ENCODE data around the gene ELOVL6. TPM values are rescaled to one million over a fixed set of nuclear protein-coding genes. Genes with fewer than 3 reads are reported as not detected.

The ELOVL6 gene
- total RNA-seq, 4 donors from 2014 or later = 3.4 to 25.9 (median 11.4) TPM

GRCh38 chr4:110152386-110152785 is 46.0 kb downstream of the ELOVL6 start:
- WGBS, 2 donors (ENCODE audit: low coverage in 1 of 2) = 86% methylated on average over 5 of the region's 5 CpGs
- Histone ChIP-seq H3K27ac (no peak overlapping the region), H3K27me3 (no peaks in the 10 kb centered on the region), H3K4me1 (no peaks in the 10 kb centered on the region), H3K36me3 (no peaks in the 10 kb centered on the region), H3K4me3 (no peak overlapping the region), H3K9me3 (no peaks in the 10 kb centered on the region)
- intact Hi-C loops (cut with DNase I; ENCODE audit: low total_unique reads) = no loop called here
- TF ChIP-seq EP300 (IDR thresholded peaks at IDR 0.05; ENCODE audit: low read depth) (no peak), CTCF (IDR thresholded peaks at IDR 0.05) (no peak), POLR2AphosphoS5 (IDR thresholded peaks at IDR 0.05) (no peak), POLR2A (IDR thresholded peaks at IDR 0.05) (no peak)
- DNase-seq = no peak
- in situ Hi-C loops (cut with MboI; ENCODE audit: low pct_ligation_motif_present in 1 of 4, low pct_unique_long_range_greater_than_20kb in 1 of 4, low sequenced_read_pairs in 3 of 4) = no loop called here

- no peak overlapping the region for H3K27ac ChIP-seq
- in situ Hi-C loops (cut with MboI; ENCODE audit: low pct_ligation_motif_present in 1 of 4, low pct_unique_long_range_greater_than_20kb in 1 of 4, low sequenced_read_pairs in 3 of 4) (no loop called here), intact Hi-C loops (cut with DNase I; ENCODE audit: low total_unique reads) (no loop called here)
- 90 to 91% methylated on average over 6 to 7 of the region's 7 CpGs for WGBS, 2 donors (ENCODE audit: low coverage in 1 of 2)
- H3K4me1 ChIP-seq = no peaks in the 10 kb centered on the region
- H3K27me3 ChIP-seq = no peaks in the 10 kb centered on the region
- TF ChIP-seq POLR2AphosphoS5 (IDR thresholded peaks at IDR 0.05) (no peak), POLR2A (IDR thresholded peaks at IDR 0.05) (no peak), CTCF (IDR thresholded peaks at IDR 0.05) (no peak)
- no peaks in the 10 kb centered on the region for H3K36me3 ChIP-seq
- H3K9me3 ChIP-seq = no peaks in the 10 kb centered on the region
- DNase-seq = no peak
- H3K4me3 ChIP-seq = no peak overlapping the region
These were observed 49.3 kb downstream of the ELOVL6 start for GRCh38 chr4:110149089-110149488.

- intact Hi-C loops (cut with DNase I; ENCODE audit: low total_unique reads) = no loop called here
- in situ Hi-C loops (cut with MboI; ENCODE audit: low pct_ligation_motif_present in 1 of 4, low pct_unique_long_range_greater_than_20kb in 1 of 4, low sequenced_read_pairs in 3 of 4) = no loop called here
- peak overlapping the region in 1 of 4 donors; percentile 14 for H3K27ac ChIP-seq
- no peak overlapping the region for H3K4me3 ChIP-seq
- no peaks in the 10 kb centered on the region for H3K9me3 ChIP-seq
- no peak for DNase-seq
- no peak for TF ChIP-seq POLR2AphosphoS5 (IDR thresholded peaks at IDR 0.05)
- TF ChIP-seq POLR2A (IDR thresholded peaks at IDR 0.05) = no peak
- TF ChIP-seq CTCF (IDR thresholded peaks at IDR 0.05) = no peak
- no peak for TF ChIP-seq EP300 (IDR thresholded peaks at IDR 0.05; ENCODE audit: low read depth)
- no peaks in the 10 kb centered on the region for H3K36me3 ChIP-seq
- H3K27me3 ChIP-seq = no peaks in the 10 kb centered on the region
- H3K4me1 ChIP-seq = no peaks in the 10 kb centered on the region
These were observed 56.0 kb downstream of the ELOVL6 start for GRCh38 chr4:110142461-110142860.

- TF ChIP-seq POLR2A (IDR thresholded peaks at IDR 0.05) = no peak
- TF ChIP-seq CTCF (IDR thresholded peaks at IDR 0.05) = no peak
- DNase-seq = no peak
- 83 to 89% methylated on average over 2 to 3 of the region's 3 CpGs for WGBS, 2 donors (ENCODE audit: low coverage in 1 of 2)
- Histone ChIP-seq H3K4me3 (no peak overlapping the region), H3K27ac (no peak overlapping the region), H3K36me3 (no peaks in the 10 kb centered on the region), H3K4me1 (peaks cover 0 to 13% (median 6%) of the 10 kb centered on the region in 4 donors), H3K9me3 (no peaks in the 10 kb centered on the region), H3K27me3 (no peaks in the 10 kb centered on the region)
- intact Hi-C loops (cut with DNase I; ENCODE audit: low total_unique reads) = no loop called here
- in situ Hi-C loops (cut with MboI; ENCODE audit: low pct_ligation_motif_present in 1 of 4, low pct_unique_long_range_greater_than_20kb in 1 of 4, low sequenced_read_pairs in 3 of 4) = no loop called here
These were observed 58.6 kb downstream of the ELOVL6 start for GRCh38 chr4:110139815-110140214.

Data from transverse colon (tissue), 4 donors.